ENCODE measurements around the gene EPB41.

Gene EPB41

GRCh38 chr1:28893403-28894102 lies 20.8 kb upstream of the EPB41 start:
- no peaks in the 10 kb centered on the region for H3K27me3 ChIP-seq
- peaks cover 18 to 21% of the 10 kb centered on the region in 2 experiments for H3K4me1 ChIP-seq (ENCODE audit: control insufficient read depth in 1 of 2, insufficient read depth in 1 of 2, low read depth in 1 of 2, low read length in 1 of 2)
- no peak overlapping the region for H3K4me3 ChIP-seq (ENCODE audit: low read depth in 1 of 2, low read length in 1 of 2)
- H3K36me3 ChIP-seq, result peaks cover 27% of the 10 kb centered on the region
- no peaks in the 10 kb centered on the region for H3K9me3 ChIP-seq
- H3K27ac ChIP-seq, result no peak overlapping the region
- no peak for TF ChIP-seq CTCF (IDR thresholded peaks at IDR 0.05)

GRCh38 chr1:28894785-28895184 lies 19.6 kb upstream of the EPB41 start:
- no peak for TF ChIP-seq CTCF (IDR thresholded peaks at IDR 0.05)
- no peaks in the 10 kb centered on the region for H3K9me3 ChIP-seq
- no peaks in the 10 kb centered on the region for H3K27me3 ChIP-seq
- H3K27ac ChIP-seq, result peak overlapping the region; percentile 1
- peaks cover 27% of the 10 kb centered on the region for H3K36me3 ChIP-seq
- no peak overlapping the region for H3K4me3 ChIP-seq (ENCODE audit: low read depth in 1 of 2, low read length in 1 of 2)
- peaks cover 29 to 30% of the 10 kb centered on the region in 2 experiments for H3K4me1 ChIP-seq (ENCODE audit: control insufficient read depth in 1 of 2, insufficient read depth in 1 of 2, low read depth in 1 of 2, low read length in 1 of 2)

- H3K27me3 ChIP-seq, result no peaks in the 10 kb centered on the region
- peaks cover 27% of the 10 kb centered on the region for H3K36me3 ChIP-seq
- peak overlapping the region; percentile 81 for H3K27ac ChIP-seq
- H3K4me3 ChIP-seq (ENCODE audit: low read depth in 1 of 2, low read length in 1 of 2), result no peak overlapping the region
- TF ChIP-seq CTCF (IDR thresholded peaks at IDR 0.05), result no peak
- H3K9me3 ChIP-seq, result no peaks in the 10 kb centered on the region
- peaks cover 30 to 32% of the 10 kb centered on the region in 2 experiments for H3K4me1 ChIP-seq (ENCODE audit: control insufficient read depth in 1 of 2, insufficient read depth in 1 of 2, low read depth in 1 of 2, low read length in 1 of 2)
Observed at GRCh38 chr1:28895896-28896608, 18.3 kb upstream of the EPB41 start.

GRCh38 chr1:28896609-28896986 lies 17.8 kb upstream of the EPB41 start:
- H3K36me3 ChIP-seq, result peaks cover 27% of the 10 kb centered on the region
- TF ChIP-seq CTCF (IDR thresholded peaks at IDR 0.05), result no peak
- H3K27ac ChIP-seq, result peak overlapping the region; percentile 81
- no peaks in the 10 kb centered on the region for H3K9me3 ChIP-seq
- H3K4me3 ChIP-seq (ENCODE audit: low read depth in 1 of 2, low read length in 1 of 2), result no peak overlapping the region
- H3K27me3 ChIP-seq, result no peaks in the 10 kb centered on the region
- H3K4me1 ChIP-seq (ENCODE audit: control insufficient read depth in 1 of 2, insufficient read depth in 1 of 2, low read depth in 1 of 2, low read length in 1 of 2), result peaks cover 30 to 32% of the 10 kb centered on the region in 2 experiments

- peak overlapping the region in 1 of 2 experiments; percentile 43 for H3K4me3 ChIP-seq (ENCODE audit: low read depth in 1 of 2, low read length in 1 of 2)
- no peaks in the 10 kb centered on the region for H3K9me3 ChIP-seq
- H3K36me3 ChIP-seq, result peaks cover 27% of the 10 kb centered on the region
- no peaks in the 10 kb centered on the region for H3K27me3 ChIP-seq
- TF ChIP-seq CTCF (IDR thresholded peaks at IDR 0.05), result no peak
- H3K4me1 ChIP-seq (ENCODE audit: control insufficient read depth in 1 of 2, insufficient read depth in 1 of 2, low read depth in 1 of 2, low read length in 1 of 2), result peaks cover 30 to 32% of the 10 kb centered on the region in 2 experiments
- H3K27ac ChIP-seq, result peak overlapping the region; percentile 81
Observed at GRCh38 chr1:28897789-28898188, 16.6 kb upstream of the EPB41 start.

Measured in neutrophil (primary cell).